Testis (tissue), 2 donors: ENCODE results near the gene TMEM171.

ENCODE experiments used
- POLR2A ChIP-seq: fragments of 450-650 bp; IDR thresholded peaks from one replicate; pipeline ENCODE4 v1.6.1; 2017; ENCODE audit warnings: antibody characterized with exemption, mild to moderate bottlenecking, moderate library complexity
- TF ChIP-seq, protein P1 (sequence below), 3 experiments: fragments of 450-650 bp in 2 of 3; fragments of 200-600 bp in 1 of 3; sonication (generic) in 1 of 3; IDR thresholded peaks; one replicate each; pipeline ENCODE4 v1.5.1; 2016 to 2019; ENCODE audit warnings: antibody characterized with exemption in 3 of 3, mild to moderate bottlenecking in 2 of 3, moderate library complexity in 1 of 3

DNA sequence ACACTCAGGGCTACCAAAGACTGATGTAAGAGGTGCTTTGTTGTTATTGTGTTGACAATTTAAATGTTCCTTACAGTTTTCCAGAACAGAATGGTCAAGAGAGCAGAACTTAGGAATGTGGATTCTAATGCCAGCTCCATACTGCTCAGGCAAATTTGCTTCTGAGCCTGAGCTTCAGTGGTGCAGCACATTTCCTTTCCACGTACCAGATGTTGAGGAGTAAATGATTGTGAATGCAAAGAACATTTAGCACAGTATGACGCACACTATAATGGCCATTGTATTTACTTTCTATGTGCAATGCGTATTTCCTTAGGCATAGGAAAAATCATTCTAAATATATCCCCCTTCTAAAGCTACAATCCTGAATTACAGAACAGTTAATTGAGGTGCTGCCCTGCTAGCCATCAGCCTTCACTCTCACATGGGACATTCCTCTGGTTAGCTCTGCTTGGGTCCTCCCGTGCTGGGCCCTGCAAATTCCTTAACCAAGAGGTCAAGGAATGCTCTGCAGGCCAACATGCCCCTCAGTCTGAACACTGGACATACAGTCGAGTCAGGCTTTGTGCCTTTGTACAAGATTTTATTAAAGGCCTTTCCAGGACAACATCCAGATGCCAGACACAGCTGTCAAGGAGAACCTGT is 31.5 kb downstream of the TMEM171 start:
- TF ChIP-seq, protein P1, sequence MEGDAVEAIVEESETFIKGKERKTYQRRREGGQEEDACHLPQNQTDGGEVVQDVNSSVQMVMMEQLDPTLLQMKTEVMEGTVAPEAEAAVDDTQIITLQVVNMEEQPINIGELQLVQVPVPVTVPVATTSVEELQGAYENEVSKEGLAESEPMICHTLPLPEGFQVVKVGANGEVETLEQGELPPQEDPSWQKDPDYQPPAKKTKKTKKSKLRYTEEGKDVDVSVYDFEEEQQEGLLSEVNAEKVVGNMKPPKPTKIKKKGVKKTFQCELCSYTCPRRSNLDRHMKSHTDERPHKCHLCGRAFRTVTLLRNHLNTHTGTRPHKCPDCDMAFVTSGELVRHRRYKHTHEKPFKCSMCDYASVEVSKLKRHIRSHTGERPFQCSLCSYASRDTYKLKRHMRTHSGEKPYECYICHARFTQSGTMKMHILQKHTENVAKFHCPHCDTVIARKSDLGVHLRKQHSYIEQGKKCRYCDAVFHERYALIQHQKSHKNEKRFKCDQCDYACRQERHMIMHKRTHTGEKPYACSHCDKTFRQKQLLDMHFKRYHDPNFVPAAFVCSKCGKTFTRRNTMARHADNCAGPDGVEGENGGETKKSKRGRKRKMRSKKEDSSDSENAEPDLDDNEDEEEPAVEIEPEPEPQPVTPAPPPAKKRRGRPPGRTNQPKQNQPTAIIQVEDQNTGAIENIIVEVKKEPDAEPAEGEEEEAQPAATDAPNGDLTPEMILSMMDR (IDR thresholded peaks at IDR 0.05), result no peak
- no peak for TF ChIP-seq POLR2A
